ENCODE results near the gene CSF1R.
"Not testable (repeated sequence)": the region's sequence is repeated elsewhere in the genome, so short reads cannot be mapped to it uniquely, and the experiment has no call there.

CSF1R gene

DNA sequence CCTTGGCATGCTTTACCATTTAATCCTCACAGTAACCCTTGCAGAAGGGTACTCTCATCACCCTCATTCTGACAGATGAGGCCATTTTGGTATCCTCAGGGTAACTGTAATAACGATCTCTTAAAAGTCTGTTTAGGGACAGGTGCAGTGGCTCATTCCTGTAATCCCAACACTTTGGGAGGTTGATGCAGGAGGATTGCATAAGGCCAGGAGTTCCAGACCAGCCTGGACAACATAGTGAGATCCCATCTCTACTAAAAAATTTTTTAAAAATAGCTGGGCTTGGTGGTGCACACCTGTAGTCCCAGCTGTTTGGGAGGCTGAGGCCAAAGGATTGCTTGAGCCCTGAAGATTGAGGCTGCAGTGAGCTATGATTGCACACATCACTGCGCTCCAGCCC, 31.8 kb downstream of the CSF1R start:
- no peak for DNase-seq

DNA sequence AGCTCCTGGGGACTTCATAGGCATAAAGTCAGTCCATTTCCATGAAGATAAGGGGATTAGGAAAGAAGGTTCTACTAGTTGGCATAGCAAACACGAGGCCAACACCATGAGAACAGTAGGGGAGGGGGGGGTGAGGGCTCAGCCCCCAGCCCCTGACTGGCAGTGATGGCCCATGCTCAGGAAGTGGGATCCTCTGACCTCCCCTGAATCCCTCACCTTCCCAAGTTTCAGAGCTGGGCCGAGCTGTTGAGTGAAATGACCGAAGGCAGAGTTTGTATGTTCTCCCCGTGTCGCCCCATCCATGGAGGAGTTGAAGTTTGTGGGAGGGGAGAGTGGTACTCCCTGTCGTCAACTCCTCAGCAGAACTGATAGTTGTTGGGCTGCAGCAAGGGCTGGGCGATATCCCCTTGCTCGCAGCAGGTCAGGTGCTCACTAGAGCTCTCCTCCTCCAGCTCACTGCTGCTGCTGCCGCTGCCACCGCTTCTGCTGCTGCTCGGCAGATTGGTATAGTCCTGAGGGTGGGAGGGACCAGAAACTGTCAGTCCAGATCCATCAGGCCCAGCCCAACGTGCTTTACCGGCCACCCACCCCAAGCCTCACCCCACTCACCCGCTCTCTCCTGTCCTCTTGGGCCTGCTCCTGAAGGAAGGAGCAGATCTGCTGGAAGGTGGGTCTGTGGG, 32.5 kb downstream of the CSF1R start:
- no peak for DNase-seq

DNA sequence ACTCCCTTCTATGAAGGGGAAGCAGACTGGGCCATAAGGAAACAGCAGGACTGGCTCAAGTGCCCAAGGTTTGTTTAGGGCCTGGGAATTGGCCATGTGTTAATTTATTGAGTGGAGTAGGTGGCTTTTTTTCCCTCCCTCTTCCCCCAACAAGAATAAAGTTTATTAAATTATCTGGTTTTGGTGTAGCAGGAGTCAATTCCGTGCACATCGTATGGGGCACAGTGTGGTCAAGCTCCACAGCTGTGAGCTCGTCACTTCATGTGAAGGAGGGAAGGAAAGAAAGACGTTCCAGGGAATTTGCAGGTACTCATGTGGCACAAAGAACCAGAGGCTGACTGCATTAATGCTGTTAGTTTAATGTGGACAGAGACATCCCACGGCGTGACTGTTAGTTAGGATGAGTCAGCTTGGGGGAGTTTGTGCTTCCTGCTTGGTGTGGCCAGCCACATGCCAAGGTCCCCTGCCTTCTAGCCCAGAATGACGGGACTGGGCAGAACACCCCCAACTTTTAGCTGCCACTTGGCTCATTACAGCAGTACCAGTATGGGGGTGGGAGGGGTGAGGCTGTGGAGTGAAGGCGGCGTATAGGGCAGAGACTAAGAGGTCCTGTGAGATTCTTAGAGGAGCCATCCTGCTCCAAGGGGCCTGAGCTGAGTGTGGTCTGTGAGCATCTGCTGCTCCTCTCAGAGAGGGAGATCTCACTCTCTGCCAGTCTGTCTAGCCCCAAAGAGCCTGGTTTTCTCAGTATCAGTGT, 33.2 kb downstream of the CSF1R start:
- peak; percentile 68 for DNase-seq

DNA sequence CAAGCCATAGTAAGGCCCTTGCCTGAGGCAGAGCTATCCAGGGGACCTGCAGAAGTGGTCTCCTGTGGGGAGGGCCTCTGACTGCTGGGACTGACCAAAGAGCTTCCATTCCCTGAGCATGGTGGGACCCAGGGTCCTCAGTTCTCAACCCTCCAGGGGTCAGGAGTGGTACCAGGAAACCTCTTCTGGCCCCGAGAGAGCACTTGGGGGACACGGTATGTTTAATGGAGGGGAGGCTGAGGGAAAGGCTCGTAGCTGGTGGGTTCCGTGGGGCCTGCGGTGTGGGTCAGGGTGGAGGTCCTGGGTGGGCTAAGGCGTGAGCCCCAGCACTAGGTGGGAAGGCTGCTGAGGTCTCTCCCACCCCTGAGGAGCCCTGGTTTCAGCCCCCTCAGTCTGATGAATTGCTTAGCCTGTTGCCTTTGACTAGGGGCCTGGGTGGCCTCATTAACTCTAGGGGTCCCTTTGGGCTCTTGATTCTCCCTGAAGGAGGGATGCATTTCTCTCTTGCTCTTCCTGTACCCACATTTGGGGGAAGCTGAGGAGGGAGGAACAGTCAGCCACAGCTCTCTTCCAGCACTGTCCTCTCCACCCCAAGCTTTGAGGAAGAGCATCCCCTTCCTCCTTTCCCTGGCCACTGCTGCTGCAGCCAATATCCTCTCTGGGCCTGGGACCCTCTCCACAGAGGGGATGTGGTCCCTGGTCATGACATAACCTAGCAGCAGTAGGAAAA, 34.0 kb downstream of the CSF1R start:
- DNase-seq = no peak

DNA sequence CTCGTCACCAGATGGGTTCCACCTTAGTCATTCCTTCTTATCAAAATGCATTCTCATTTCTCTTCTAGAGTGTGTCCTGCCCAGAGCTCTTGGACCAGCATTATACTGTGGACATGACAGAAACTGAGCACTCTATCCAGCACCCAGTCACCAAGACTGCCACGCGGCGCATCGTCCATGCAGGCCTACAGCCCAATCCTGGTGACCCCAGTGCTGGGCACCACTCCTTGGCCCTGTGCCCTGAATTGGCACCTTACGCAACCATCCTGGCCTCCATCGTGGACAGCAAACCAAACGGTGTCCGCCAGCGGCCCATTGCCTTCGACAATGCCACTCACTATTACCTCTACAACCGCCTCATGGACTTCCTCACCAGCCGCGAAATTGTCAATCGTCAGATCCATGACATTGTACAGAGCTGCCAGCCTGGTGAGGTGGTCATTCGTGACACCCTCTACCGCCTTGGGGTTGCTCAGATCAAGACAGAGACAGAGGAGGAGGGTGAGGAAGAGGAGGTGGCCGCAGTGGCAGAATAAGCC, 34.6 kb downstream of the CSF1R start:
- no peak for DNase-seq

DNA sequence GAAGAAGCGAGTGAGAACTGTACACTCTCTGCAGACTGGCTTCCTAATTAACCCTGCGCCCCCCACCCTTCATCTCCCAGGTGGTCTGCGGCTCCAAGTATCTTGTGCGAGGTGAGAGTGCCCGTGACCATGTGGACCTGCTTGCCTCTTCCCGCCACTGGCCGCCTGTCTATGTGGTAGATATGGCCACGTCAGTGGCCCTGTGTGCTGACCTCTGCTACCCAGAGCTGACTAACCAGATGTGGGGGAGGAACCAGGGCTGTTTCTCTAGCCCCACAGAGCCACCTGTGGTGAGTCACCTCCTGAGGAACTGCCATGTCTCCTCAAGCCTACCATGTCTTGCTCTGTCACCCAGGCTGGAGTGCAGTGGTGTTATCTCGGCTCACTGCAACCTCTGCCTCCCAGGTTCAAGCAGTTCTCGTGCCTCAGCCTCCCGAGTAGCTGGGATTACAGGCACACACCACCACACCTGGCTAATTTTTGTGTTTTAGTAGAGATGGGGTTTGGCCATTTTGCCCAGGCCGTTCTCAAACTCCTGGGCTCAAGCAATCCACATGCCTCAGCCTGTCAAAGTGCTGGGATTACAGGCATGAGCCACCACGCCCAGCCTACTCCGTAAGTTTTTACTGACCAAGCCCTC, 36.1 kb downstream of the CSF1R start:
- DNase-seq = not testable (repeated sequence)

DNA sequence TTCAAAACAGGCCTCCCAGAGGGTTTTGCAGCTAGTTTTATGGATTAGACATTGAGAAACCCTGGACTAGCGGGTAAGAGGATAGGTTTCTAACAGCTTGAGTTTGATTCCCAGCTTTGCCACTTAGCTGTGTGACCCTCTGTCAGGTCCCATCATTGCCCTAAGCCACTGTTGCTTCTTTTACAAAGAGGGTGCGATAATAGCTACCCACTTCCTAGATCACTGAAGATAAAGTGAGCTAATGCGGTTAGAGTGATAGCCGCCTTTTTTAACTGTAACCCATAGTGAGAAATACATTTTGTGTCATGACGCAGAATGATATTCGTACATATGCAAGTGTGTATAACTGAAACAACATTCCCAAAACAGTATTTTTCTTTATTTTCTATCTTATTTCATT, 40.3 kb downstream of the CSF1R start:
- no peak for DNase-seq

DNA sequence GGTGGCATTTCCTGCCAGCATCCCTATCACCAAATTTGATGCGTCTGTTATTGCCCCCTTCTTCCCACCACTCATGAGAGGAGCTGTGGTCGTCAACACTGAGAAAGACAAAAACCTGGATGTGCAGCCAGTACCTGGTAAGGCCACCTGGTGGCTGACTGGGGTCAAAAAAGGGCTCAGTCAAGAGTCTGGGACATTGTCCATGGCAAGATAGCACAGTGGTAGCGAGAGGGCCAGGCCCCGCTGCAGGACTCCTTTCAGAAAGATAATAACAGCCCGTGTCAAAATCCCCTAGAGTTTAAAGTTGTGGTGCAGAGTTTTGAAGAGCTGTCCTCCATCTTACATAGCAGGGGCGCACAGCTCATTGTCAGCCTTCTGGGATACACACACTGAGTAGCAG, 40.8 kb downstream of the CSF1R start:
- no peak for DNase-seq

DNA sequence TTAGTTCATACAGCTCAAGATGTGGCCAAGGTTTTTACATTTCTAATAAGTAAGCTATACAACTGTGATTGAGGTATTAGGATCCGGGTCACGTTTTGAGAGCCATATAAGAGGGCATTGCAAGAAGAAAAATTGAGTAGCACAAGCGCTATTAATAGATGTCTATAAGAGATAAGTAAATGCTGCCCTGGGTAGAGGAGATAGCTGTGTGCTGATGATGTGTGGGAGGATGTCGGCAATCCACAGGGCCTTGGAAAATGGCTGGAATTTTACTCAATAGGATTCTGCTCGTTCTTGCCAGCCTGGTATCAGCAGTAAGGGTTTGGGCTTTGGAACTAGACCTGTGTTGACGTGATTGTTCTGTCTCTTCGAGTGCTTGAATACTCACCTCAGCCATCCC, 41.6 kb downstream of the CSF1R start:
- no peak for DNase-seq

DNA sequence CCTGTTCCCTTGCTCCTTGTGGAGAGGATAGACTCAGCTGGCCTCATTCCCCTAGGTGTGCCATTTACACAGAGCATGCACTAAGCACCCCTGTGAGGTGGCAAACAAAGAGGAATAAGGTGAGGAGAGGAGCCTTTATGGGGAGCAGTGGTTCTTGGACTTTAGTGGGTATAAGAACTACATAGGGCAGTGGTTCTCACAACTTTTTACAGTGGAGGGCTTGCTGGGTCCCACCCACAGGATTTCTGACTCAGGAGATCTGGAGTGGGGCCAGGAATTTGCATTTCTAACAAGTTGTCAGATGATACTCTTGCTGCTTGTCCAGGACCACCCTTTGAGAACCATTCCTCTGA, 42.0 kb downstream of the CSF1R start:
- DNase-seq = peak; percentile 85

DNA sequence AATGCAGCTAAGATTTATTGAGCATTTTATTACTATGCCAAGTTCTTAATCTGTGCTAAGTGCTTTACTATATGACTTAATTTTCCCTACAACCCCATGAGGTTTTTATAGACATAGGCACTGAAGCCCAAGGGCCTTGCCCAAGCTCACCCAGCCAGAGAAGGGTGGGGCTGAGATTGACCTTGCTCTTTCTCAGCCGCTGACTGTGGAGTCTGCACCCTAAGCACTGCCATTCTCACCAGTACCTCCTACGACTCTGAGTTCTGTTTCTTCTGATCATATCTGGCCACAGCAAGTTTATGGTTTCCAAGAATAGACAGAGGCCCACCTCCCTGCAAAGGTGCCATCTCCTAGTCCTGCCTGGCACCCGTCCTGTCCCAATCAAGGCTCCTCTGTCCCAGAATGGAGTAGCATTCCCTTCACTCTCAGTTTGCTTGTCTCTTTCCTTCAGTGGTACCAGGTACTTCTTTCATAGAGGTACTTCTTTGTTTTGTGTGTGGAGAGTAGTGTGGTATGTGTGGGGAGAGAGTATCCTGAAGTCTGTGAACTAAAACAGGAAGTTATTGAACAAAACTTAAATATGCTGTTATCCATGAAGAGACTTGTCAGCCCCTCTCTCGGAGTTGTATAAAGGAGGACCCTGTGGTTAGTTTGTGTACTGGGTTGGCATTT, 42.6 kb downstream of the CSF1R start:
- peak; percentile 66 for DNase-seq

DNA sequence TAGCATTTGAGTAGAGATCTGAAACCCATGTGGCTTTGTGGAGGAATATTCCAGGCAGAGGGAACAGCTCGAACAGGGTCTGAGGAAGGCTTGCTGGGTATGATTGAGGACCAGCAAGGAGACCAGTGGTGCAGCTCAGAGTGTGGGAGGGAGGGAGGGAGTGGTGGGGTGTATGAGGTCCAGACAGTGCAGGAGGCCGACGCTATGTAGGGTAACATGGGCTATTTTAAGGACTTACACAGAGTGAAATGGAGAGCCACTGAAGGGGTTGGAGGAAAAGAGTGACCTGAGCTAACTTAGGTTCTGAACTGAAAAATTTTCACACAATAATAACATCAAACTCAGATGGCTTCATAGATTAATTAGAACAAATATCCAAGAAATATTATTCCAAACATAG, 43.9 kb downstream of the CSF1R start:
- no peak for DNase-seq

DNA sequence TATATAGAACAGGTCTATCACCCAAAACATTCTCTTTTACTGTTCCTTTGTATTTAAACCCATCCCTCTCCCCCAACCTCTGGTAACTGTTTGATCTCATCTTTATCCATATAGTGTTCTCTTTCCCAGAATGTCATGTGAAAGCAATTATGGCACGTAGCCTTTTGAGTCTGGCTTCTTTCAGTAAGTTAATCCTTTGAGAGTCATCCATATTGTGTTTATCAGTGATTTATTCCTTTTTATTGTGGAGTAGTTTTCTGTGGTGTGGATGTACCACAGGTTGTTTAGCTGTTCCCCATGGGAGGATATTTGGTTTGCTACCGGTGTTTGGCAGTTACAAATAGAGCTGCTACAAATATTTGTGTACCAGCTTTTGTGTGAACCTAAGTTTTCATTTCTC, 47.8 kb downstream of the CSF1R start:
- peak; percentile 62 for DNase-seq

DNA sequence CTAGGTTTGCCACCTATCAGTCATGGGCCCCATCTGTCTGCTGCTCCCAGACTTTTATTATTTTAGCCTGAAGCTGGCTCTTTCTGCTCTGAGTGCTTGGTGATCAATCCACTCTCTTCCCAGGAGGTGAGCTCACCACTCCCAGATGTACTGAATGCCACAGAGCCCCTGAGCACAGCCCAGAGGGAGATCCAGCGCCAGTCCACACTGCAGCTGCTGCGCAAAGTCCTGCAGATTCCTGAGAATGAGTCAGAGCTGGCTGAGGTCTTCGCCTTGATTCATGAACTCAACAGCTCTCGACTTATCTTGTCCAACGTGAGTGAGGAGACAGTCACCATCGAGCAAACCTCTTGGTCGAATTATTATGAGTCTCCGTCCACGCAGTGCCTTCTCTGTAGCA, 49.8 kb downstream of the CSF1R start:
- peak; percentile 99 for DNase-seq

DNA sequence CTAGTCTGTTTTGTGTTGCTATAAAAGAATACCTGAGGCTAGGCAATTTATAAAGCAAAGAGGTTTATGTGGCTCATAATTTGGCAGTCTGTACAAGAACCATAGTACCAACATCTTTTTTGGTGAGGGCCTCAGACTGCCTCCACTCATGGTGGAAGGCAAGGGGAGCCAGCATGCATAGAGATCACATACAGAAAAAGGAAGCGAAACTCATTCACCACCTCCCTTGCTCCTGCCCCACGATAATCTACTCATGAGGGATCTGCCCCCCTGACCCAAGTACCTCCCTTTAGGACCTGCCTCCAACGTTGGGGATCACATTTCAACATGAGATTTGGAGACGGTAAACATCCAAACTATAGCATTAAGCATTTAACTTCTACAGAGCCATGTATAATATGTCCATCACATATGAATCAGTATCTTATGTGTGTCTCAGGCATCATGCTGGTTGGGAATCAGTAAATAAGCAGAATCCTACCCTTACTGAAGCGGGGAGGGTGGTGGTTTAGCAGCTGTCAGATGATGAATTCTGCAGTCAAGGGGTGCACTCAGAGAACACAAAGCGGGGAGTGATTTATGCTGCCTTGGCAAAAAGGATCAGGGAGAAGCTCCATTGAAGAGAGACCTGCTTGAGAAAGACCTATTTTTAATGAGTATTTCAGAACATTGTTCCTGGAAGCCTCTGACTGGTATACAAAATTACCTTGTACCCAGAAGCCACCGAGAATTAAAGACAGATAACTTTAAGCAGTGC, 51.0 kb downstream of the CSF1R start:
- DNase-seq = no peak

DNA sequence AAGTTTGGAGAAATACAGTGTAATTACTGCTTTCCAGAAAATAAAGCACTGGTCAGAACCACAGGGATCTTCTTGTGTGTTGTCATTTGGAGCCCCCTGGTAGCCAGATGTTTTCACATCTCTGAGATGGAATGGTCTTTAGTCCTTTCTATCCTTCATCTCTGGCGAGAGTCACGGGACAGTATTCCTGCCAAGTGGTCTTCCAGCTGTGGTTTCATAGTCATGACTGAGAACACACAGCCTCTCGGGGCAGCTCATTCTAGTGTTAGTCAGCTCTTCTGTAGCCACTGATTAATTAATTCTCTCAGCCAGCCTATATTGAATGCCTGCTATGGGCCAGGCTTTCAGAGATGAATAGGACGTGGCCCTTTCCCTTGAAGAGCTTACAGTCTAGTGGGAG, 51.7 kb downstream of the CSF1R start:
- peak; percentile 94 for DNase-seq

DNA sequence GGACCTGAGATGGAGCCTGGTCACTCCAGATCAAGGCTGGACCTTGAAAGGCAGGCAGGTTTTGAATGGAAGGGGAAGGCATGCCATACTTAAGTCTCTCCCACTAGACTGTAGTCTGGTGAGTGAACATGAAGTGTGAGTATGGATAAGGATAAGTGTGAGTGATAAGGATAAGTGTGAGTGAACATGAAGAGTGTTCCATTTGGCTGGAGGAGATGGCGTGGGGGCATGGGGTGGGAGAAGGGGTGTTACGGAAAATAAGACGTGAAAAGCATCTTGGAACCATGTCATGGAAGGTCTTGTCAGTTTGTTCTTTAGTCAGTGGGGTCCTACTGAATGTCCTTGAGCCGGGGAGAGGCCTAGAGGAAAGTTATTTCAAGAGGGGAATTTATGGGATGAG, 53.0 kb downstream of the CSF1R start:
- DNase-seq = no peak

DNA sequence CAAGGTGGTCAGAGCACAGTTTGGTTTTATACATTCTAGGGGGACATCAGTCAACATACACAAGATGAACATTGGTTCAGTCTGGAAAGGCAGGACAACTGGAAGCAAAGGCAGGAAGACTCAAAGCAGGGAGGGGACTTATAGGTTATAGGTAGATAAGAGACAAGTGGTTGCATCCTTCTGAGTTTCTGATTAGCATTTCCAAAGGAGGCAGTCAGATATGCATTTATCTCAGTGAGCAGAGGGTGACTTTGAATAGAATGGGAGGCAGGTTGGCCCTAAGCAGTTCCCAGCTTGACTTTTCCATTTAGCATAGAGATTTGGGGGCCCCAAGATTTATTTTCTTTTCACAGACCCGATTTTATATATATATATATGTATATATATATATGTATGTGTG, 58.3 kb downstream of the CSF1R start:
- DNase-seq = not testable (repeated sequence)

DNA sequence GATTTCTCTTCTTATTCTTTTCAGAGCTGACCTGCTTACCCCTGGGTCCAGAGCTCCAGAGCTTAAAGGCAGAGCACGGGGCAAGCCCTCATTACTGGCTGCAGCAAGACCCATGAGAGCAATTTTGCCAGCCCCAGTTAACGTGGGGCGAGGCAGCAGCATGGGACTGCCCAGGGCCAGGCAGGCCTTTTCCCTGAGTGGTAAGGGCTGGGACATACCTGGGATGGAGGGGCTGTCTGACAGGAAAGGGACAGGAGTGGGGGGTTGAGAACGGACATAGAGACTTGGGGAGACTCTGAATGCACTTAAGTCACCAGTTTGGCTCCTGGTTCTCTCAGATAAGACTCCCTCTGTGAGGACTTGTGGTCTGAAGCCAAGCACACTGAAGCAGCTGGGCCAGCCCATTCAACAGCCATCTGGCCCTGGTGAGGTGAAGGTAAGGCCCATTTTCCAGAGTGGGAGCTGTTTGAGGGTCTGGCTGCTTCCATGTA, 59.6 kb downstream of the CSF1R start:
- no peak for DNase-seq

DNA sequence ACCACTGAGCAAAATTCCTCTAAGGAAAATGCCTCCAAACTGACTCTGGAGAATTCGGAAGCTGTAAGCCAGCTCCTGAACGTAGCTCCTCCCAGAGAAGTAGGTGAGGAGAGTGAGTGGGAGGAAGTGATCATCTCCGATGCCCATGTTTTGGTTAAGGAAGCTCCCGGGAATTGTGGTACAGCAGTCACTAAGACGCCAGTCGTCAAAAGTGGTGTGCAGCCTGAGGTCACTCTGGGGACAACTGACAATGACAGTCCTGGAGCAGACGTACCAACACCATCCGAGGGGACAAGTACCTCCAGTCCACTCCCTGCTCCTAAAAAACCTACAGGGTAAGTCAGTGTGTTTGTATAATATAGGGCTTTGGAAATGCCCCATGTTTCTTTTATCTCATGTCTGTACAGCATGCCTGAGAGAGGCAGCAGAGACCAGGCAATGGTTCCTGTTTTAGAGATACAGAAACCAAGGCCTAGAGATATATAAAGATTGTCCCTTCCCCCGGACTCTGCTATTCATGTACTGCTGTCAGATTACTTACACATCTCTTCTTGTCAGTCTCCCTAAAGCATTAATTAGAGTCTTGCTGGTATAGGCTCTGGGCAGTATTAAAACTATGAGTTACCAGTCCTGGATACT, 61.9 kb downstream of the CSF1R start:
- DNase-seq = no peak

DNA sequence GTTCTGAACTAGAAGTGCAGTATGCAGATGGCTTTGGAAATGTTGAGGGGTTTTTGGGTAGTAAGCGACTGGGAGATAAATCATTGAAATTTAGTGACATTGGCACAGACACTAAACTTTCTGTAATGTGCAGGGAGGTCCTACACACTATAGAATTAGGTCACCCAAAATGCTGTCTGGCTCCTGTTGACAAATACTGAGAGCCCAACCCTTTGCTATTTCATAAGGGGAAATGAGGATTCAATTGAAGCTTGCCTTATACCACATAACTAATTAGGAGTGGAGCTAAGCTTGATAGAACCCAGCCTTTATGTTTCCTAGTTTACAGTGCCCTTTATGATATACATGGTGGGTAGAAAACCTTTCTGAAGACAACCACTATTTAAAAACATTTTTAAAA, 63.2 kb downstream of the CSF1R start:
- no peak for DNase-seq
